DOHH2 (cell line): ENCODE measurements around the gene AMY1C.
"Not testable (repeated sequence)": the region's sequence is repeated elsewhere in the genome, so short reads cannot be mapped to it uniquely, and the experiment has no call there.

ENCODE experiments used
- EZH2phosphoT487 ChIP-seq: fragments of 200-600 bp; sonication (generic); IDR thresholded peaks from 2 replicates; pipeline ENCODE4 v1.6.1; 2017; ENCODE audit warnings: borderline replicate concordance, mild to moderate bottlenecking, antibody characterized with exemption, low read length, moderate library complexity, mixed read lengths
- TF ChIP-seq, protein P1 (sequence below): fragments of 200-600 bp; sonication (generic); IDR thresholded peaks from one replicate; pipeline ENCODE4 v1.5.1; 2014; ENCODE audit warnings: antibody characterized with exemption, mild to moderate bottlenecking, low read depth, low read length; ENCODE audit not compliant: poor library complexity, severe bottlenecking

DNA sequence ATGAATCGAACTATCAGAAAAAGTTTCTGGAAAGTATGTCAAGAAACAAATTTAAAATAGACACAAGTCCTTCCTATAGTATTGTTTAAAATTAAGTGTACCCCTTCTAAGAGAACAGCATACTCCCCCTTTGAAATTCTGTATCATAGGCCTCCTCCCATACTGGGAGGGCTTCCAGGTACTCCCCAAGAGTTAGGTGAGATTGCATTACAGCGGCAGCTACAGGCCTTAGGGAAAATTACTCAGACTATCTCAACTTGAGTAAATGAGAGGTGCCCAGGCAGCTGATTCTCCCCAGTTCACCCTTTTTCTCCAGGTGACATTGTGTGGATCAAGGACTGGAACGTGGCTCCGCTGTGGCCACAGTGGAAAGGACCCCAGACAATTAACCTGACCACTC, 48.4 kb upstream of the AMY1C start:
- TF ChIP-seq, protein P1, sequence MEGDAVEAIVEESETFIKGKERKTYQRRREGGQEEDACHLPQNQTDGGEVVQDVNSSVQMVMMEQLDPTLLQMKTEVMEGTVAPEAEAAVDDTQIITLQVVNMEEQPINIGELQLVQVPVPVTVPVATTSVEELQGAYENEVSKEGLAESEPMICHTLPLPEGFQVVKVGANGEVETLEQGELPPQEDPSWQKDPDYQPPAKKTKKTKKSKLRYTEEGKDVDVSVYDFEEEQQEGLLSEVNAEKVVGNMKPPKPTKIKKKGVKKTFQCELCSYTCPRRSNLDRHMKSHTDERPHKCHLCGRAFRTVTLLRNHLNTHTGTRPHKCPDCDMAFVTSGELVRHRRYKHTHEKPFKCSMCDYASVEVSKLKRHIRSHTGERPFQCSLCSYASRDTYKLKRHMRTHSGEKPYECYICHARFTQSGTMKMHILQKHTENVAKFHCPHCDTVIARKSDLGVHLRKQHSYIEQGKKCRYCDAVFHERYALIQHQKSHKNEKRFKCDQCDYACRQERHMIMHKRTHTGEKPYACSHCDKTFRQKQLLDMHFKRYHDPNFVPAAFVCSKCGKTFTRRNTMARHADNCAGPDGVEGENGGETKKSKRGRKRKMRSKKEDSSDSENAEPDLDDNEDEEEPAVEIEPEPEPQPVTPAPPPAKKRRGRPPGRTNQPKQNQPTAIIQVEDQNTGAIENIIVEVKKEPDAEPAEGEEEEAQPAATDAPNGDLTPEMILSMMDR: not testable (repeated sequence)
- TF ChIP-seq EZH2phosphoT487: not testable (repeated sequence)
